ENCODE measurements around the gene ANKRD36.
A peak's percentile ranks its signal among the peaks of the same experiment; 100 is the strongest.
"Not testable (repeated sequence)": the region's sequence is repeated elsewhere in the genome, so short reads cannot be mapped to it uniquely, and the experiment has no call there.

The ANKRD36 gene

GRCh38 chr2:97098786-97099372 lies 14.1 kb upstream of the ANKRD36 start:
- H3K36me3 ChIP-seq (ENCODE audit: control insufficient read depth, insufficient read depth, low read length); H3K56ac ChIP-seq (ENCODE audit: low read length); H2BK5ac ChIP-seq (ENCODE audit: low read length); H3K4me2 ChIP-seq (ENCODE audit: low read length); H3K79me2 ChIP-seq (ENCODE audit: control insufficient read depth, insufficient read depth, low read length); H3K4me3 ChIP-seq (ENCODE audit: low read length); H3K4me1 ChIP-seq (ENCODE audit: control insufficient read depth, low read depth, low read length); H2AK5ac ChIP-seq (ENCODE audit: low read length); H3K79me1 ChIP-seq (ENCODE audit: low read length); H3K18ac ChIP-seq (ENCODE audit: low read length); H2BK15ac ChIP-seq (replicated peaks; ENCODE audit: low read depth); H4K8ac ChIP-seq (ENCODE audit: low read depth, low read length); H3K27ac ChIP-seq (ENCODE audit: low read depth, low read length); DNase-seq; H4K5ac ChIP-seq (ENCODE audit: low read length); H2BK120ac ChIP-seq (ENCODE audit: low read depth, low read length); H3K4ac ChIP-seq (ENCODE audit: low read depth, low read length); H3K9ac ChIP-seq (ENCODE audit: low read length); H3K23ac ChIP-seq (ENCODE audit: low read length); H3K27me3 ChIP-seq (ENCODE audit: insufficient read depth, low read length, poor library complexity): not testable (repeated sequence)
- no CpG with 5 or more reads among the region's 3 CpGs for WGBS (ENCODE audit: extremely low coverage, insufficient coverage, low lambda C conversion rate)

GRCh38 chr2:97106878-97107277 lies 6.1 kb upstream of the ANKRD36 start:
- H4K8ac ChIP-seq (ENCODE audit: low read depth, low read length); H3K9ac ChIP-seq (ENCODE audit: low read length); H3K4ac ChIP-seq (ENCODE audit: low read depth, low read length); H3K79me2 ChIP-seq (ENCODE audit: control insufficient read depth, insufficient read depth, low read length); H2BK120ac ChIP-seq (ENCODE audit: low read depth, low read length); H3K18ac ChIP-seq (ENCODE audit: low read length); H2AK5ac ChIP-seq (ENCODE audit: low read length); H2BK15ac ChIP-seq (replicated peaks; ENCODE audit: low read depth); H2BK5ac ChIP-seq (ENCODE audit: low read length); H3K4me1 ChIP-seq (ENCODE audit: control insufficient read depth, low read depth, low read length); H4K5ac ChIP-seq (ENCODE audit: low read length); H3K4me3 ChIP-seq (ENCODE audit: low read length); H3K36me3 ChIP-seq (ENCODE audit: control insufficient read depth, insufficient read depth, low read length); H3K27me3 ChIP-seq (ENCODE audit: insufficient read depth, low read length, poor library complexity); DNase-seq; H3K56ac ChIP-seq (ENCODE audit: low read length); H3K27ac ChIP-seq (ENCODE audit: low read depth, low read length); H3K79me1 ChIP-seq (ENCODE audit: low read length); H3K4me2 ChIP-seq (ENCODE audit: low read length); H3K23ac ChIP-seq (ENCODE audit: low read length): not testable (repeated sequence)
- no CpG with 5 or more reads among the region's 2 CpGs for WGBS (ENCODE audit: extremely low coverage, insufficient coverage, low lambda C conversion rate)

GRCh38 chr2:97111246-97111645 lies 1.7 kb upstream of the ANKRD36 start:
- not testable (repeated sequence) for H3K9ac ChIP-seq (ENCODE audit: low read length); H3K36me3 ChIP-seq (ENCODE audit: control insufficient read depth, insufficient read depth, low read length); H4K5ac ChIP-seq (ENCODE audit: low read length); H3K23ac ChIP-seq (ENCODE audit: low read length); H2BK120ac ChIP-seq (ENCODE audit: low read depth, low read length); H2AK5ac ChIP-seq (ENCODE audit: low read length); H3K79me1 ChIP-seq (ENCODE audit: low read length); H3K4me2 ChIP-seq (ENCODE audit: low read length); H3K56ac ChIP-seq (ENCODE audit: low read length); H3K4ac ChIP-seq (ENCODE audit: low read depth, low read length); H2BK5ac ChIP-seq (ENCODE audit: low read length); H3K79me2 ChIP-seq (ENCODE audit: control insufficient read depth, insufficient read depth, low read length); H3K4me1 ChIP-seq (ENCODE audit: control insufficient read depth, low read depth, low read length); H4K8ac ChIP-seq (ENCODE audit: low read depth, low read length); H3K27me3 ChIP-seq (ENCODE audit: insufficient read depth, low read length, poor library complexity); H2BK15ac ChIP-seq (replicated peaks; ENCODE audit: low read depth); DNase-seq; H3K4me3 ChIP-seq (ENCODE audit: low read length); H3K27ac ChIP-seq (ENCODE audit: low read depth, low read length); H3K18ac ChIP-seq (ENCODE audit: low read length)
- no CpG with 5 or more reads among the region's 9 CpGs for WGBS (ENCODE audit: extremely low coverage, insufficient coverage, low lambda C conversion rate)

GRCh38 chr2:97112320-97113049 lies 468 bp upstream of the ANKRD36 start:
- no CpG with 5 or more reads among the region's 44 CpGs for WGBS (ENCODE audit: extremely low coverage, insufficient coverage, low lambda C conversion rate)
- Histone ChIP-seq H3K56ac (ENCODE audit: low read length) (peak overlapping the region; percentile 90), H3K9ac (ENCODE audit: low read length) (peak overlapping the region; percentile 79), H3K27ac (ENCODE audit: low read depth, low read length) (peak overlapping the region; percentile 66), H3K4me3 (ENCODE audit: low read length) (peak overlapping the region; percentile 34), H3K18ac (ENCODE audit: low read length) (peak overlapping the region; percentile 32), H3K4me2 (ENCODE audit: low read length) (peak overlapping the region; percentile 77), H3K23ac (ENCODE audit: low read length) (peak overlapping the region; percentile 94), H4K8ac (ENCODE audit: low read depth, low read length) (peak overlapping the region; percentile 89)
- H2BK5ac ChIP-seq (ENCODE audit: low read length); H2AK5ac ChIP-seq (ENCODE audit: low read length); H3K4ac ChIP-seq (ENCODE audit: low read depth, low read length); H2BK120ac ChIP-seq (ENCODE audit: low read depth, low read length); H3K79me1 ChIP-seq (ENCODE audit: low read length); H2BK15ac ChIP-seq (replicated peaks; ENCODE audit: low read depth); H3K79me2 ChIP-seq (ENCODE audit: control insufficient read depth, insufficient read depth, low read length); H3K27me3 ChIP-seq (ENCODE audit: insufficient read depth, low read length, poor library complexity); H3K36me3 ChIP-seq (ENCODE audit: control insufficient read depth, insufficient read depth, low read length); H3K4me1 ChIP-seq (ENCODE audit: control insufficient read depth, low read depth, low read length); H4K5ac ChIP-seq (ENCODE audit: low read length): not testable (repeated sequence)
- DNase-seq: peak; percentile 72

- H4K5ac ChIP-seq (ENCODE audit: low read length); H3K36me3 ChIP-seq (ENCODE audit: control insufficient read depth, insufficient read depth, low read length); DNase-seq; H2AK5ac ChIP-seq (ENCODE audit: low read length); H2BK120ac ChIP-seq (ENCODE audit: low read depth, low read length); H3K27ac ChIP-seq (ENCODE audit: low read depth, low read length); H2BK15ac ChIP-seq (replicated peaks; ENCODE audit: low read depth); H3K4me1 ChIP-seq (ENCODE audit: control insufficient read depth, low read depth, low read length); H4K8ac ChIP-seq (ENCODE audit: low read depth, low read length); H3K79me1 ChIP-seq (ENCODE audit: low read length); H3K79me2 ChIP-seq (ENCODE audit: control insufficient read depth, insufficient read depth, low read length); H3K27me3 ChIP-seq (ENCODE audit: insufficient read depth, low read length, poor library complexity); H2BK5ac ChIP-seq (ENCODE audit: low read length); H3K23ac ChIP-seq (ENCODE audit: low read length): not testable (repeated sequence)
- peak overlapping the region; percentile 78 for H3K56ac ChIP-seq (ENCODE audit: low read length)
- H3K4me3 ChIP-seq (ENCODE audit: low read length): peak overlapping the region; percentile 43
- peak overlapping the region; percentile 73 for H3K9ac ChIP-seq (ENCODE audit: low read length)
- peak overlapping the region; percentile 39 for H3K18ac ChIP-seq (ENCODE audit: low read length)
- peak overlapping the region; percentile 25 for H3K4ac ChIP-seq (ENCODE audit: low read depth, low read length)
- peak overlapping the region; percentile 4 for H3K4me2 ChIP-seq (ENCODE audit: low read length)
- WGBS (ENCODE audit: extremely low coverage, insufficient coverage, low lambda C conversion rate): no CpG with 5 or more reads among the region's 18 CpGs
Measured at GRCh38 chr2:97113882-97114255, 916 bp downstream of the ANKRD36 start.

GRCh38 chr2:97129090-97129489 lies 16.1 kb downstream of the ANKRD36 start:
- H3K79me1 ChIP-seq (ENCODE audit: low read length); H2BK120ac ChIP-seq (ENCODE audit: low read depth, low read length); H3K27ac ChIP-seq (ENCODE audit: low read depth, low read length); H3K4me1 ChIP-seq (ENCODE audit: control insufficient read depth, low read depth, low read length); H2BK15ac ChIP-seq (replicated peaks; ENCODE audit: low read depth); H3K79me2 ChIP-seq (ENCODE audit: control insufficient read depth, insufficient read depth, low read length); H3K27me3 ChIP-seq (ENCODE audit: insufficient read depth, low read length, poor library complexity); H3K36me3 ChIP-seq (ENCODE audit: control insufficient read depth, insufficient read depth, low read length); H2BK5ac ChIP-seq (ENCODE audit: low read length); H3K23ac ChIP-seq (ENCODE audit: low read length); H3K18ac ChIP-seq (ENCODE audit: low read length); H2AK5ac ChIP-seq (ENCODE audit: low read length); H3K4me3 ChIP-seq (ENCODE audit: low read length); H4K5ac ChIP-seq (ENCODE audit: low read length); H3K4me2 ChIP-seq (ENCODE audit: low read length); H3K56ac ChIP-seq (ENCODE audit: low read length); DNase-seq; H4K8ac ChIP-seq (ENCODE audit: low read depth, low read length); H3K4ac ChIP-seq (ENCODE audit: low read depth, low read length); H3K9ac ChIP-seq (ENCODE audit: low read length): not testable (repeated sequence)
- WGBS (ENCODE audit: extremely low coverage, insufficient coverage, low lambda C conversion rate): no CpG with 5 or more reads among the region's 2 CpGs
